H1 (cell line): Measurements from ENCODE around the gene GNG8. TPM values are rescaled to one million over a fixed set of nuclear protein-coding genes. Genes with fewer than 3 reads are reported as not detected.

Experiments
- TBP ChIP-seq: IDR thresholded peaks from 2 replicates; pipeline ENCODE4 v1.6.1; 2011; ENCODE audit warnings: low read depth, low read length, improper control_type of control experiment
- polyA plus RNA-seq, 7 experiments: library from polyadenylated mRNA; depleted of rRNA in 3 of 7; stranded (reverse) in 5 of 7; unstranded in 2 of 7; fragments of >200 nt in 5 of 7; fragments of 200-250 nt in 2 of 7; gene quantifications; 1 replicate in 5 of 7; 2 replicates in 1 of 7; 4 replicates in 1 of 7; pipeline versions ENCODE4 v1.2.1 to v1.2.3, GENCODE V29; 2011 to 2013; ENCODE audit warnings: missing spikeins in 2 of 7, mixed read lengths in 2 of 7
- total RNA-seq: library from RNA; stranded (reverse); fragmentation: NEBNext Ultra II Directional; extraction: Animal tissue kit (Norgen Biotek cat#: 25700); gene quantifications from 2 replicates; pipeline ENCODE4 v1.2.1, GENCODE V29; 2021

GNG8 gene
- total and polyA plus RNA-seq, 2 of the 8 experiments (the other 6 are each of a cell fraction or from before 2014, with no cell fraction given): not detected

DNA sequence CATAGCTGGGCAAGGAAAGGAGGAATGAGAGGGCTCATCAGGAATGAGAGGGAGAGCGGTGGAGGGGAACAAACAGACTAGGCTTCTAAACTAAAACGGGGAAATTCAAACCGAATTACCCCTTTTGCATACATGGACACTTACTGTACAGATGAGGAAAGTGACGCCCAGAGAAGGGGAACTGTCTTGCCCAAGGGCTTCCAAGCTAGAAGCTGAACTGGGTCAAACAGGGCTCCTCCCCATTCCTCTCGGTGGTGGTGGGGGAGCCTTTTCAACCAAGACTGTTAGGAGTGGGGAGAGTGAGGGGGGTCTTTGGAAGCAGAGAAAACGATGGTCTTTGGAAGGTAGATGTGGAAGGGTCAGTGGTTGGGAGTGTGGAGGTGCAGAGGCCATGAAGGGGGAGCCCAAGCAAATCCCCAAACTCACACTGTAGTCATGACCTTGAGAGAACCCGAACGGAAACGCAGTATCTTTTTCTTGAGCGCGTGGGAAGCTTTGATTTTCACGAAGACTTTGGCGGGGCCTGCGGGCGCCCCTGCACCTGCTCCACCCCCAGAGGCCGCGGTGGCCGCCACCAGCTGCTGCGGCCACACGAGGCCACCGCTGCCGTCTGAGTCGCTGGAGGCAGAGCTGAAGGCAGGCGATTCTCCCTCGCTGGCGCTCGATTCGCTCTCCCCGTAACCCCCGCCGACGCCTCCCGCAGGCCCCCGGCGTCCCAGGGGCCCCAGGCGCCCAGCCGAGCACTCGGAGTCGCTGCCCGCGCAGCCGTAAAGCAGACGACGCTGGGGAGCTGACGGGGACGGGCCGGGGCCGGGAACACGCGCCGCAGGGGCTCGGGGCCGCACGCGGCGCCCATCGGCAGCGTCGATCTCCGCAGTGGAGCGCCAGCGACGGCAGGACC is 12.3 kb upstream of the GNG8 start (continued):
- TF ChIP-seq TBP: no peak
